K562 (cell line): ENCODE measurements around the gene ATP8B4. TPM values are rescaled to one million over a fixed set of nuclear protein-coding genes. Genes with fewer than 3 reads are reported as not detected.

Experiments
- ATAC-seq: fragments of 200-7000 bp; cut with Tn5 transposase; 3 replicates; pipeline ENCODE4 v1.9.1; 2020; ENCODE audit warnings: moderate library complexity
- BruUV-seq: library from RNA; stranded (reverse); fragments of 400-500 nt; replicated peaks from 2 replicates; lab custom pipeline; 2021; lab: Mats Ljungman, UMichigan
- CTCF ChIA-PET: fragments of 300-600 bp; formaldehyde crosslinking; extraction: SDS; loops from one replicate; lab custom pipeline; 2021; ENCODE audit warnings: low intra/inter-chr PET ratio; lab: Yijun Ruan, JAX
- POLR2A ChIA-PET: fragments of 300-600, 350-650 bp; sonication (Branson Sonifier 250); formaldehyde crosslinking; extraction: SDS; loops from one replicate; lab custom pipeline; 2021; ENCODE audit warnings: antibody characterized with exemption, inconsistent platforms; lab: Yijun Ruan, JAX
- DNase-seq, 4 experiments: peaks; one replicate each; pipeline versions ENCODE4 v3.0.0 to v3.0.0-alpha.2; 2011 to 2018; ENCODE audit warnings: low spot score in 3 of 4, mixed read lengths in 3 of 4; ENCODE audit errors: extremely low read depth in 1 of 4
- FAIRE-seq: peaks from 2 replicates; lab custom pipeline; 2011; peaks lifted over from hg19 to GRCh38; lab: Jason Lieb, UNC
- H2AFZ ChIP-seq: 2 replicates; pipeline ENCODE4 v1.6.0; 2011; ENCODE audit warnings: low read depth, low read length, control low read depth, inconsistent platforms
- H3K27ac ChIP-seq: fragments of 200-600 bp; 3 replicates; pipeline ENCODE4 v1.8.0; 2011; ENCODE audit warnings: low read depth, mild to moderate bottlenecking, control low read depth, inconsistent platforms, low read length, moderate library complexity, mixed read lengths; ENCODE audit errors: extremely low read depth
- H3K27me3 ChIP-seq, 2 experiments: fragments of 300-600 bp in 1 of 2; 2 replicates in 1 of 2; 3 replicates in 1 of 2; pipeline versions ENCODE4 v1.6.0 to v1.8.0; 2011; ENCODE audit warnings: inconsistent platforms in 2 of 2, low read length in 2 of 2, mild to moderate bottlenecking in 1 of 2, mixed read lengths in 1 of 2, moderate library complexity in 1 of 2; ENCODE audit not compliant: control insufficient read depth in 2 of 2, insufficient read depth in 2 of 2
- H3K36me3 ChIP-seq: fragments of 300-600 bp; 3 replicates; pipeline ENCODE4 v1.8.0; 2011; ENCODE audit warnings: mild to moderate bottlenecking, low read length, inconsistent platforms; ENCODE audit not compliant: control insufficient read depth, insufficient read depth
- H3K4me1 ChIP-seq, 2 experiments: fragments of 200-600 bp in 1 of 2; replicated peaks in 1 of 2; 2 replicates in 1 of 2; 3 replicates in 1 of 2; pipeline versions ENCODE4 v1.5.1 to v1.8.0; 2011; ENCODE audit warnings: inconsistent platforms in 2 of 2, low read length in 2 of 2, mild to moderate bottlenecking in 1 of 2, mixed read lengths in 1 of 2, moderate library complexity in 1 of 2; ENCODE audit not compliant: control insufficient read depth in 2 of 2, insufficient read depth in 2 of 2
- H3K4me2 ChIP-seq: 2 replicates; pipeline ENCODE4 v1.6.1; 2011; ENCODE audit warnings: low read length, control low read depth, inconsistent platforms, mixed read lengths; ENCODE audit not compliant: insufficient read depth
- H3K4me3 ChIP-seq: fragments of 200-600 bp; sonication (generic), shearing (Covaris generic); 2 replicates; pipeline ENCODE4 v1.5.1; 2016; ENCODE audit warnings: control low read depth, inconsistent platforms
- H3K79me2 ChIP-seq: fragments of 200-600 bp; 3 replicates; pipeline ENCODE4 v1.8.0; 2011; ENCODE audit warnings: low read length, inconsistent platforms; ENCODE audit not compliant: control insufficient read depth, insufficient read depth
- H3K9ac ChIP-seq, 2 experiments: 2 replicates each; pipeline versions ENCODE4 v1.6.0 to v1.6.1; 2011; ENCODE audit warnings: low read depth in 2 of 2, low read length in 2 of 2, control low read depth in 1 of 2, inconsistent platforms in 1 of 2, mild to moderate bottlenecking in 1 of 2, mixed read lengths in 1 of 2; ENCODE audit not compliant: insufficient read depth in 1 of 2
- H3K9me1 ChIP-seq: one replicate; pipeline ENCODE4 v1.6.0; 2011; ENCODE audit warnings: inconsistent platforms, mild to moderate bottlenecking, low read length, moderate library complexity; ENCODE audit not compliant: control insufficient read depth, insufficient read depth
- H3K9me3 ChIP-seq: replicated peaks from 2 replicates; pipeline ENCODE4 v1.5.1; 2011; ENCODE audit warnings: low read depth, low read length, inconsistent platforms; ENCODE audit not compliant: control insufficient read depth, insufficient read depth
- H4K20me1 ChIP-seq: replicated peaks from 2 replicates; pipeline ENCODE4 v1.6.1; 2011; ENCODE audit warnings: low read length, inconsistent platforms, mixed read lengths; ENCODE audit not compliant: control insufficient read depth, insufficient read depth
- BRF1 ChIP-seq: IDR thresholded peaks from 3 replicates; pipeline ENCODE4 v1.6.1; 2011; ENCODE audit warnings: borderline replicate concordance, mild to moderate bottlenecking; ENCODE audit not compliant: insufficient read length; ENCODE audit errors: extremely low read depth
- FOXA3 ChIP-seq, 2 experiments: fragments of 450-650 bp in 1 of 2; sonication (generic) in 1 of 2; formaldehyde crosslinking; IDR thresholded peaks in 1 of 2; conservative IDR thresholded peaks in 1 of 2; 2 replicates each; pipeline versions ENCODE4 v1.4.0 to v1.8.0; 2020 to 2022; ENCODE audit warnings: mild to moderate bottlenecking in 2 of 2, missing genetic modification reagents in 1 of 2
- FOXK1 ChIP-seq: sonication (generic); formaldehyde crosslinking; IDR thresholded peaks from 2 replicates; pipeline ENCODE4 v1.8.0; 2022; ENCODE audit warnings: missing genetic modification reagents, mild to moderate bottlenecking, borderline replicate concordance
- TBL1XR1 ChIP-seq, 2 experiments: IDR thresholded peaks; 2 replicates each; pipeline ENCODE4 v1.6.1; 2012; ENCODE audit warnings: improper control_type of control experiment in 2 of 2, low read length in 2 of 2, mild to moderate bottlenecking in 1 of 2
- TRIM24 ChIP-seq, 2 experiments: fragments of 450-650 bp; IDR thresholded peaks; 2 replicates each; pipeline ENCODE4 v1.6.1; 2016
- XRCC4 ChIP-seq: IDR thresholded peaks from one replicate; pipeline ENCODE4 v1.6.1; 2011; ENCODE audit not compliant: insufficient read depth, insufficient read length; ENCODE audit errors: extremely low read depth
- ZBTB7A ChIP-seq: IDR thresholded peaks from 2 replicates; pipeline ENCODE4 v1.6.1; 2011; ENCODE audit warnings: low read depth, mild to moderate bottlenecking, low read length, moderate library complexity, borderline replicate concordance; ENCODE audit not compliant: control insufficient read depth
- ZNF165 ChIP-seq: fragments of 250-450 bp; sonication (Bioruptor Pico); IDR thresholded peaks from 2 replicates; pipeline ENCODE4 v1.4.0; 2020; ENCODE audit warnings: borderline replicate concordance
- ZNF830 ChIP-seq: fragments of 250-450 bp; sonication (Bioruptor Pico); IDR thresholded peaks from 2 replicates; pipeline ENCODE4 v1.5.0; 2021; ENCODE audit warnings: mild to moderate bottlenecking
- ZZZ3 ChIP-seq: fragments of 450-650 bp; IDR thresholded peaks from 2 replicates; pipeline ENCODE4 v1.6.1; 2016; ENCODE audit warnings: antibody characterized with exemption, mild to moderate bottlenecking, moderate library complexity
- WGBS: fragments of 100-300 bp; shearing (Covaris generic); methylation state at CpG from one replicate; pipeline ENCODE4 v1.1.6; 2016; ENCODE audit warnings: low coverage, mixed read lengths; ENCODE audit not compliant: insufficient coverage; ENCODE audit errors: missing lambda C conversion rate; 5-methylcytosine and 5-hydroxymethylcytosine counted together
- in situ Hi-C: fragments of 300-500 bp; cut with MboI; formaldehyde crosslinking; loops from 4 replicates; pipeline ENCODE4 v1.15.0; 2018; ENCODE audit warnings: inconsistent platforms, mixed read lengths
- intact Hi-C: fragments of 100-400 bp; cut with micrococcal nuclease; formaldehyde crosslinking; loops from 2 replicates; pipeline ENCODE4 v1.14.2; 2022
- polyA plus RNA-seq, 8 experiments: library from polyadenylated mRNA; depleted of rRNA in 4 of 8; stranded (reverse) in 5 of 8; unstranded in 3 of 8; fragments of >200 nt; fragmentation: Nextera tagmentation in 2 of 8; fragmentation: Illumina TruSeq in 1 of 8; extraction: Ambion mirVana in 2 of 8; extraction: Trizol in 1 of 8; gene quantifications; 2 replicates each; pipeline versions ENCODE4 v1.2.1 to v1.2.3, GENCODE V29; 2011 to 2014; ENCODE audit warnings: inconsistent platforms in 1 of 8, missing spikeins in 1 of 8
- total RNA-seq, 7 experiments: library from RNA; depleted of rRNA in 6 of 7; stranded (reverse); fragments of >200 nt in 6 of 7; fragmentation: Illumina TruSeq in 2 of 7; extraction: Trizol in 2 of 7; gene quantifications; 2 replicates each; pipeline versions ENCODE4 v1.2.1 to v1.2.3, GENCODE V29; 2011 to 2021; ENCODE audit warnings: low replicate concordance in 1 of 7
- TF ChIP-seq, protein P1 (sequence below): fragments of 250-450 bp; sonication (Bioruptor Pico); IDR thresholded peaks from 2 replicates; pipeline ENCODE4 v1.4.0; 2020

Gene ATP8B4
- total and polyA plus RNA-seq, 9 of the 15 experiments (the other 6 are each of a cell fraction or from before 2014, with no cell fraction given), result 0.14 to 2.5 (median 0.44) TPM

DNA sequence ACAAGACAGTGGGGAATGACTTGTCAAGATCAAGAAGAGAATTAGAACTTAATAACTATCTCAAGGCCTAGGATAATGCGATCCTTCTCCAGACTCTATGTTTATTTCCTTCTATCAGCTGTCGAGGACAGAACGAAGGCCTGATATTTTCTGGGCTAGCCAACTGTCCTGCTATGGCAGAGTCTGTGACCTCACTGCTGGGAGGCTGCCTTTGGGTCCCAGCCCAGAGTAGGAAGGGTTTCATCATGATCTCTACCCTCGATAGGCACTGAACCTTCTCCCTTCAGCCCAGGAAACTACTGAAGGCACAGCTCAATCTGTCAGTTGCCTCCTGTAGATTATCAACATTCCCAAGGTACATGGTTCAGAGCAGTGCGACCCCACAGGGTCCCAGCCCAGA lies 237.2 kb downstream of the ATP8B4 start:
- Histone ChIP-seq H3K36me3 (no peaks in the 10 kb centered on the region), H2AFZ (no peak overlapping the region), H3K4me3 (no peak overlapping the region), H3K9me1 (no peaks in the 10 kb centered on the region), H3K27ac (no peak overlapping the region), H3K27me3 (no peaks in the 10 kb centered on the region), H3K9ac (no peak overlapping the region), H4K20me1 (no peaks in the 10 kb centered on the region), H3K9me3 (no peaks in the 10 kb centered on the region), H3K79me2 (no peaks in the 10 kb centered on the region), H3K4me2 (no peak overlapping the region), H3K4me1 (no peaks in the 10 kb centered on the region)
- in situ Hi-C loops (loop anchor here (25.0 kb wide), 1 partner anchor 430 kb away; no protein-coding TSS in a partner anchor), intact Hi-C loops (loop anchor here (2.0 kb wide), 1 partner anchor 13 kb away; no protein-coding TSS in a partner anchor)
- CTCF ChIA-PET, result no interaction called here
- BruUV-seq, result no TSS peak
- POLR2A ChIA-PET, result no interaction called here
- ATAC-seq, result no peak
- FAIRE-seq, result no peak
- 0% methylated on average over 5 of the region's 5 CpGs for WGBS
- DNase-seq, result no peak
- no peak for TF ChIP-seq ZZZ3
- no peak for TF ChIP-seq ZBTB7A
- TF ChIP-seq BRF1, result no peak
- TF ChIP-seq FOXA3 (CRISPR knock-in tag; conservative IDR thresholded peaks at IDR 0.05 in 1 of 2, IDR thresholded peaks at IDR 0.05 in 1 of 2), result no peak
- TF ChIP-seq ZNF830, result no peak
- TF ChIP-seq ZNF165, result no peak
- no peak for TF ChIP-seq TBL1XR1 (IDR thresholded peaks at IDR 0.05; ENCODE audit: low read length in 2 of 2)
- TF ChIP-seq FOXK1 (CRISPR knock-in tag), result no peak
- no peak for TF ChIP-seq TRIM24 (IDR thresholded peaks at IDR 0.05)
- TF ChIP-seq, protein P1, sequence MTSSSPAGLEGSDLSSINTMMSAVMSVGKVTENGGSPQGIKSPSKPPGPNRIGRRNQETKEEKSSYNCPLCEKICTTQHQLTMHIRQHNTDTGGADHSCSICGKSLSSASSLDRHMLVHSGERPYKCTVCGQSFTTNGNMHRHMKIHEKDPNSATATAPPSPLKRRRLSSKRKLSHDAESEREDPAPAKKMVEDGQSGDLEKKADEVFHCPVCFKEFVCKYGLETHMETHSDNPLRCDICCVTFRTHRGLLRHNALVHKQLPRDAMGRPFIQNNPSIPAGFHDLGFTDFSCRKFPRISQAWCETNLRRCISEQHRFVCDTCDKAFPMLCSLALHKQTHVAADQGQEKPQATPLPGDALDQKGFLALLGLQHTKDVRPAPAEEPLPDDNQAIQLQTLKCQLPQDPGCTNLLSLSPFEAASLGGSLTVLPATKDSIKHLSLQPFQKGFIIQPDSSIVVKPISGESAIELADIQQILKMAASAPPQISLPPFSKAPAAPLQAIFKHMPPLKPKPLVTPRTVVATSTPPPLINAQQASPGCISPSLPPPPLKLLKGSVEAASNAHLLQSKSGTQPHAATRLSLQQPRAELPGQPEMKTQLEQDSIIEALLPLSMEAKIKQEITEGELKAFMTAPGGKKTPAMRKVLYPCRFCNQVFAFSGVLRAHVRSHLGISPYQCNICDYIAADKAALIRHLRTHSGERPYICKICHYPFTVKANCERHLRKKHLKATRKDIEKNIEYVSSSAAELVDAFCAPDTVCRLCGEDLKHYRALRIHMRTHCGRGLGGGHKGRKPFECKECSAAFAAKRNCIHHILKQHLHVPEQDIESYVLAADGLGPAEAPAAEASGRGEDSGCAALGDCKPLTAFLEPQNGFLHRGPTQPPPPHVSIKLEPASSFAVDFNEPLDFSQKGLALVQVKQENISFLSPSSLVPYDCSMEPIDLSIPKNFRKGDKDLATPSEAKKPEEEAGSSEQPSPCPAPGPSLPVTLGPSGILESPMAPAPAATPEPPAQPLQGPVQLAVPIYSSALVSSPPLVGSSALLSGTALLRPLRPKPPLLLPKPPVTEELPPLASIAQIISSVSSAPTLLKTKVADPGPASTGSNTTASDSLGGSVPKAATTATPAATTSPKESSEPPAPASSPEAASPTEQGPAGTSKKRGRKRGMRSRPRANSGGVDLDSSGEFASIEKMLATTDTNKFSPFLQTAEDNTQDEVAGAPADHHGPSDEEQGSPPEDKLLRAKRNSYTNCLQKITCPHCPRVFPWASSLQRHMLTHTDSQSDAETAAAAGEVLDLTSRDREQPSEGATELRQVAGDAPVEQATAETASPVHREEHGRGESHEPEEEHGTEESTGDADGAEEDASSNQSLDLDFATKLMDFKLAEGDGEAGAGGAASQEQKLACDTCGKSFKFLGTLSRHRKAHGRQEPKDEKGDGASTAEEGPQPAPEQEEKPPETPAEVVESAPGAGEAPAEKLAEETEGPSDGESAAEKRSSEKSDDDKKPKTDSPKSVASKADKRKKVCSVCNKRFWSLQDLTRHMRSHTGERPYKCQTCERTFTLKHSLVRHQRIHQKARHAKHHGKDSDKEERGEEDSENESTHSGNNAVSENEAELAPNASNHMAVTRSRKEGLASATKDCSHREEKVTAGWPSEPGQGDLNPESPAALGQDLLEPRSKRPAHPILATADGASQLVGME, result no peak
- TF ChIP-seq XRCC4, result no peak
